Measurements from ENCODE around the gene PDZRN3. TPM values are rescaled to one million over a fixed set of nuclear protein-coding genes. Genes with fewer than 3 reads are reported as not detected.

The PDZRN3 gene
- total RNA-seq, 1 donor from 2014 or later, result 3.4 TPM

DNA sequence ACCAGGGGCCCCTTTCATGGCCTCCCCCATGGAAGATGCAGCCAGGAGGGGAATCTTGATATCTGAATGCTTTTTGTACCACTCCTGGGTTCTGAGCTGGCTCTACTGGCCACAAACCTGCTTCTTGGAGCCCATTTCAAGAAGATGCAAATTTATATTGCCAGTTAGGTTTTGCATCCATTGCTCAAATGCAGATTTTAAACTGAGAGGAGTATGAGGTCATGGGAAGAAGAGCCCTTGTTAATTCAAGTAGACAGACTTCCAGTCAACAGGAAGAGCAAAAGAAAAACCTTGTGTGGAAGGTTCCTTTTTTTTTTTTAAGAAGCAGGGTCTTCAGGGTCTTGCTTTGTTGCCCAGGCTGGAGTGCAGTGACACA is 133.5 kb downstream of the PDZRN3 start:
- Histone ChIP-seq H3K27ac (no peak overlapping the region), H3K9me3 (ENCODE audit: low read depth) (no peaks in the 10 kb centered on the region), H3K27me3 (no peaks in the 10 kb centered on the region), H3K79me2 (ENCODE audit: low read depth) (no peaks in the 10 kb centered on the region), H3K4me1 (no peaks in the 10 kb centered on the region), H3K36me3 (no peaks in the 10 kb centered on the region), H3K4me2 (no peak overlapping the region), H2AFZ (replicated peaks) (no peak overlapping the region), H4K20me1 (ENCODE audit: low read depth) (no peaks in the 10 kb centered on the region), H3K4me3 (no peak overlapping the region), H3K9ac (no peak overlapping the region), H3F3A (ENCODE audit: low read depth) (no peaks in the 10 kb centered on the region)
- no peaks in the 10 kb centered on the region for H3K36me3 Mint-ChIP-seq
- no peak overlapping the region for H3K4me3 Mint-ChIP-seq
- H3K27me3 Mint-ChIP-seq (ENCODE audit: insufficient read depth, low read depth), result no peaks in the 10 kb centered on the region
- TF ChIP-seq EZH2phosphoT487 (IDR thresholded peaks at IDR 0.05) (no peak), EZH2 (IDR thresholded peaks at IDR 0.05) (no peak)
- TF ChIP-seq, protein P1, sequence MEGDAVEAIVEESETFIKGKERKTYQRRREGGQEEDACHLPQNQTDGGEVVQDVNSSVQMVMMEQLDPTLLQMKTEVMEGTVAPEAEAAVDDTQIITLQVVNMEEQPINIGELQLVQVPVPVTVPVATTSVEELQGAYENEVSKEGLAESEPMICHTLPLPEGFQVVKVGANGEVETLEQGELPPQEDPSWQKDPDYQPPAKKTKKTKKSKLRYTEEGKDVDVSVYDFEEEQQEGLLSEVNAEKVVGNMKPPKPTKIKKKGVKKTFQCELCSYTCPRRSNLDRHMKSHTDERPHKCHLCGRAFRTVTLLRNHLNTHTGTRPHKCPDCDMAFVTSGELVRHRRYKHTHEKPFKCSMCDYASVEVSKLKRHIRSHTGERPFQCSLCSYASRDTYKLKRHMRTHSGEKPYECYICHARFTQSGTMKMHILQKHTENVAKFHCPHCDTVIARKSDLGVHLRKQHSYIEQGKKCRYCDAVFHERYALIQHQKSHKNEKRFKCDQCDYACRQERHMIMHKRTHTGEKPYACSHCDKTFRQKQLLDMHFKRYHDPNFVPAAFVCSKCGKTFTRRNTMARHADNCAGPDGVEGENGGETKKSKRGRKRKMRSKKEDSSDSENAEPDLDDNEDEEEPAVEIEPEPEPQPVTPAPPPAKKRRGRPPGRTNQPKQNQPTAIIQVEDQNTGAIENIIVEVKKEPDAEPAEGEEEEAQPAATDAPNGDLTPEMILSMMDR (IDR thresholded peaks at IDR 0.05), result no peak
- no peak for DNase-seq (ENCODE audit: low spot score)
- H3K4me1 Mint-ChIP-seq, result peaks cover 29% of the 10 kb centered on the region
- no peaks in the 10 kb centered on the region for H3K9me3 Mint-ChIP-seq
- H3K27ac Mint-ChIP-seq, result no peak overlapping the region

DNA sequence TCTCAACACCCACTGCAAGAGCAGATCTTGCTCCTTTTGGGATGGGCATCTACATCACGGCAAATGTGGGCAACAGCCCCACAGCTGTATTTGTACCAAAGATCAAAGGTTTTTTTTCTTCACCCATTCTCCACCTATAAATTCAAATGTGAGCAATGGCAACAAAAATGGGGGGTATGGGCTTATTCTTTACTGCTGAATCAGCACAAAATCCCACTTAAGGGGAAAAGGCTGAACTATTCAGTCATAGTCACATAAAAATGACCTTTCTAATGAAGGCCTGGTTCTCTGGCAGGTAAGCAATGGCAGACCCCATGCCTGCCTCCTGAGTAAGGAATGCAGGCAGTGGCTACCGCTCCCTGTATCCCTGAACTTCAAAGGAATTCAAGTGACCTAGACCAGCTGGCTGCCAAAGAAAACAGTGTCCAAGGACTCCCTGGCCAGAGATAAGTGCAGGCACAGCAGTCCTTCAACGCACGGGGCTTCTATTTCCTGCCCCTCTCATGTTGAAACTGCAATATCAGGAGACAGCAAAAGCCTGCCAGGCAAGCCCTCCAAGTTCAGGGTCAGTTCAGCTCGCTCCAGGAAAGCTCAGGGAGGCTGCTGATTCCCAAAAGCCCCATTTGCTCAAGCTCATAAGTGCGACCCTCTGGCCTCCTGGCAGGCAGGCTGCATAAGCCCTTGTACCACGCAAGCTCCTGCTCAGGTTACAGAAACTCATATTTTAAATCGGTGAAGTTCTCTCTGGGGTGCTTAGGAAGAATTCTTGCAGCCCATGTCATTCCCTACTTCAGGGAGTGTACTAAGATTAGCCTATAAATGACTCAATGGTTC is 134.1 kb downstream of the PDZRN3 start:
- Histone ChIP-seq H3K27ac (no peak overlapping the region), H2AFZ (replicated peaks) (no peak overlapping the region), H3K9ac (no peak overlapping the region), H3K27me3 (no peaks in the 10 kb centered on the region), H3K9me3 (ENCODE audit: low read depth) (no peaks in the 10 kb centered on the region), H3F3A (ENCODE audit: low read depth) (no peaks in the 10 kb centered on the region), H3K4me2 (no peak overlapping the region), H3K79me2 (ENCODE audit: low read depth) (no peaks in the 10 kb centered on the region), H3K4me1 (no peaks in the 10 kb centered on the region), H3K36me3 (no peaks in the 10 kb centered on the region), H4K20me1 (ENCODE audit: low read depth) (no peaks in the 10 kb centered on the region), H3K4me3 (no peak overlapping the region)
- no peaks in the 10 kb centered on the region for H3K9me3 Mint-ChIP-seq
- no peak overlapping the region for H3K4me3 Mint-ChIP-seq
- TF ChIP-seq, protein P1 (IDR thresholded peaks at IDR 0.05), result no peak
- TF ChIP-seq EZH2phosphoT487 (IDR thresholded peaks at IDR 0.05), result no peak
- no peak for TF ChIP-seq EZH2 (IDR thresholded peaks at IDR 0.05)
- DNase-seq (ENCODE audit: low spot score), result no peak
- H3K27me3 Mint-ChIP-seq (ENCODE audit: insufficient read depth, low read depth), result no peaks in the 10 kb centered on the region
- no peaks in the 10 kb centered on the region for H3K36me3 Mint-ChIP-seq
- H3K27ac Mint-ChIP-seq, result no peak overlapping the region
- peaks cover 34% of the 10 kb centered on the region for H3K4me1 Mint-ChIP-seq

DNA sequence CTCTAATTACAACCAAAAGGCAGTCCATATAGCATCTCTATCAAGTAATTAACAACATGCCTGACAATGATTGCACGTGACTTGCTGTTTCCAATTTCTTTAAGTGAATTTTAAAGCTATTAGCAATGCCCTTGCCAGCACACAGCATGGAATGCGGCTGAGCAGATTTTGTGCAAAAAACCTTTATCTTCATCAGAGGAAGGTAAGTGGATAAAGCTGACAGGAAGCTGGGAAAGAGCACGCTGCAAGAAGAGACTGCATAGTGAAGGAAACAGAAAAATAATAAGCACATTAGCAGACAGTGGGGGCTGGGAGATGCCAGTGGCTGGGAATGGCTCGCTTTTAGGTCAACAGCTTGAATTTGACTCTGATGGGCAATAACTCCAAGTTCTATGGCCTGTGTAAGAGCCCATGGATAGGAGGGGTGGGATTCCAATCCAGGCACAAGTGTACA is 138.8 kb downstream of the PDZRN3 start:
- H3K4me3 Mint-ChIP-seq, result no peak overlapping the region
- H3K9me3 Mint-ChIP-seq, result no peaks in the 10 kb centered on the region
- TF ChIP-seq EZH2phosphoT487 (IDR thresholded peaks at IDR 0.05) (no peak), EZH2 (IDR thresholded peaks at IDR 0.05) (no peak)
- TF ChIP-seq, protein P1 (IDR thresholded peaks at IDR 0.05), result no peak
- Histone ChIP-seq H2AFZ (replicated peaks) (no peak overlapping the region), H3K27me3 (no peaks in the 10 kb centered on the region), H3K4me1 (peaks cover 20% of the 10 kb centered on the region), H3K9ac (no peak overlapping the region), H3F3A (ENCODE audit: low read depth) (no peaks in the 10 kb centered on the region), H3K4me2 (no peak overlapping the region), H3K27ac (no peak overlapping the region), H3K79me2 (ENCODE audit: low read depth) (no peaks in the 10 kb centered on the region), H3K36me3 (no peaks in the 10 kb centered on the region), H3K4me3 (no peak overlapping the region), H3K9me3 (ENCODE audit: low read depth) (no peaks in the 10 kb centered on the region), H4K20me1 (ENCODE audit: low read depth) (no peaks in the 10 kb centered on the region)
- no peaks in the 10 kb centered on the region for H3K27me3 Mint-ChIP-seq (ENCODE audit: insufficient read depth, low read depth)
- no peak for DNase-seq (ENCODE audit: low spot score)
- H3K4me1 Mint-ChIP-seq, result peaks cover 50% of the 10 kb centered on the region
- H3K36me3 Mint-ChIP-seq, result no peaks in the 10 kb centered on the region
- H3K27ac Mint-ChIP-seq, result peak overlapping the region; percentile 10
